Suprapubic skin (tissue), 4 donors: ENCODE data around the gene NADSYN1. TPM values are rescaled to one million over a fixed set of nuclear protein-coding genes. Genes with fewer than 3 reads are reported as not detected.
"Not testable (repeated sequence)": the region's sequence is repeated elsewhere in the genome, so short reads cannot be mapped to it uniquely, and the experiment has no call there.

Source experiments
- DNase-seq, 2 donors: peaks; one replicate each; pipeline ENCODE4 v3.0.0-alpha.2; 2019; ENCODE audit warnings: low spot score in 2 of 2
- H3K27ac ChIP-seq: fragments of 200-600 bp; sonication (generic); one replicate; pipeline ENCODE4 v1.5.1; 2019
- H3K27me3 ChIP-seq: fragments of 200-600 bp; sonication (generic); one replicate; pipeline ENCODE4 v1.5.1; 2019
- H3K36me3 ChIP-seq: fragments of 200-600 bp; sonication (generic); one replicate; pipeline ENCODE4 v1.5.1; 2019
- H3K4me1 ChIP-seq: fragments of 200-600 bp; sonication (generic); one replicate; pipeline ENCODE4 v1.5.1; 2019
- H3K4me3 ChIP-seq: fragments of 200-600 bp; sonication (generic); one replicate; pipeline ENCODE4 v1.5.1; 2019; ENCODE audit warnings: mild to moderate bottlenecking
- H3K9me3 ChIP-seq: fragments of 200-600 bp; sonication (generic); one replicate; pipeline ENCODE4 v1.5.1; 2019
- CTCF ChIP-seq, 2 donors: fragments of 200-600 bp in 1 of 2; fragments of 450-650 bp in 1 of 2; sonication (generic) in 1 of 2; IDR thresholded peaks; one replicate each; pipeline ENCODE4 v1.5.1; 2016 to 2019; ENCODE audit warnings: antibody characterized with exemption in 2 of 2, mild to moderate bottlenecking in 1 of 2, moderate library complexity in 1 of 2
- EP300 ChIP-seq: sonication (generic); formaldehyde crosslinking; IDR thresholded peaks from one replicate; pipeline ENCODE4 v1.6.1; 2017; ENCODE audit warnings: antibody characterized with exemption
- POLR2A ChIP-seq, 2 donors: fragments of 450-650 bp; IDR thresholded peaks; one replicate each; pipeline ENCODE4 v1.6.1; 2017; ENCODE audit warnings: antibody characterized with exemption in 2 of 2, mild to moderate bottlenecking in 2 of 2, moderate library complexity in 2 of 2
- POLR2AphosphoS5 ChIP-seq, 3 donors: sonication (generic); formaldehyde crosslinking; IDR thresholded peaks; one replicate each; pipeline ENCODE4 v1.6.1; 2017; ENCODE audit warnings: antibody characterized with exemption in 3 of 3
- WGBS: methylation state at CpG from one replicate; pipeline ENCODE4 v1.1.5; 2018; 5-methylcytosine and 5-hydroxymethylcytosine counted together
- total RNA-seq, 4 donors: library from RNA; depleted of rRNA; stranded (reverse); fragments of >200 nt; gene quantifications; one replicate each; pipeline ENCODE4 v1.1.0, GENCODE V29; 2016

The NADSYN1 gene
- total RNA-seq, 4 donors from 2014 or later = 51.5 to 120 (median 61.3) TPM

DNA sequence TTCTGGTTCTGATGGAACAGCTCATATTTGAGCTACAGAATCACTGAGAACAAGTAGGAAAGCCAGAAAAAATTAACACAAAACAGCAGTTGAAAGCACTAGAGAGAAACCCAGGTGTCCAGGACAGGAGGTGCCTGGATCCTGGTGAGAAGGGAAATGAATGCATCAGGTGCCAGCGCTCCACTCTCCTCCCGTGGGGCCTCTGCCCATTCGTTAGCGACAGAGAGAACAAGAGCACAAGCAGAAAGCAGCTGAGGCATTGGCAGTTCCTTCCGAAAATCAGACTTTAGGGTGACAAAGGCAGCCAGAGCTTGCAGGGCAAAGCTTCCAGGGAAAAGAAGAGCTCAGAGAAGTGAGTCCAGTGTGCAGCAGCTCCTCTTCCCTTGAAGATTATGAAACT is 54.1 kb downstream of the NADSYN1 start:
- Histone ChIP-seq H3K27me3 (no peaks in the 10 kb centered on the region), H3K36me3 (peaks cover 3% of the 10 kb centered on the region), H3K4me3 (no peak overlapping the region), H3K4me1 (no peaks in the 10 kb centered on the region), H3K27ac (no peak overlapping the region), H3K9me3 (peaks cover 9% of the 10 kb centered on the region)
- 95% methylated on average over 5 of the region's 5 CpGs for WGBS
- no peak for DNase-seq
- no peak for TF ChIP-seq CTCF (IDR thresholded peaks at IDR 0.05)
- TF ChIP-seq POLR2A (IDR thresholded peaks at IDR 0.05) = no peak
- no peak for TF ChIP-seq EP300
- TF ChIP-seq POLR2AphosphoS5 (IDR thresholded peaks at IDR 0.05) = no peak

- H3K36me3 ChIP-seq = no peaks in the 10 kb centered on the region
- no peak overlapping the region for H3K4me3 ChIP-seq
- WGBS = 93% methylated on average over 18 of the region's 55 CpGs
- no peak overlapping the region for H3K27ac ChIP-seq
- H3K27me3 ChIP-seq = no peaks in the 10 kb centered on the region
- H3K9me3 ChIP-seq = no peaks in the 10 kb centered on the region
- TF ChIP-seq EP300 (no peak), POLR2A (IDR thresholded peaks at IDR 0.05) (no peak), POLR2AphosphoS5 (IDR thresholded peaks at IDR 0.05) (no peak)
- DNase-seq = peak; percentile 44 to 69
- H3K4me1 ChIP-seq = no peaks in the 10 kb centered on the region
These were observed 65.8 kb downstream of the NADSYN1 start for GRCh38 chr11:71518506-71519471.

DNA sequence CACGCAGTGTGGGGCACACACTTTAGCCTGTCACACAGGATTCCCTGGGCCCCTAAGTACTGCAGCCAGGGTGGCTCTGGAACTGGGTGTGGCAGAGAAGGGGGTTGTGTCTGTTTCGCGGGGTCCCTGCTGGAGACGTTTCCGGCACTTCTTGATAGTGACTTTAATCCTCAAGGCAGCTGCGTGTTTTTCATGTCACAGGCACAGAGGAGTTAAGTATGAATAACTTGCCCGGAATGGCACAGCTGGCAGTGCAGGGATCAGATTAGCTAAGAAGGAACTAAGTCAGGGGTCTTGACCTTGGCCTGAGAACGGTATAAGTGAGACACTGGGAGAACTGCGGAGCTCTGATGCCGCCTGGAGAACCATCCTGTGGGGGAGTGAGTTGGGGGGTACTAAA is 66.5 kb downstream of the NADSYN1 start:
- peak; percentile 17 to 69 for DNase-seq
- Histone ChIP-seq H3K9me3 (no peaks in the 10 kb centered on the region), H3K4me3 (no peak overlapping the region), H3K27me3 (no peaks in the 10 kb centered on the region), H3K36me3 (no peaks in the 10 kb centered on the region), H3K4me1 (no peaks in the 10 kb centered on the region), H3K27ac (no peak overlapping the region)
- TF ChIP-seq CTCF (IDR thresholded peaks at IDR 0.05) = no peak
- TF ChIP-seq EP300 = no peak
- no peak for TF ChIP-seq POLR2A (IDR thresholded peaks at IDR 0.05)
- TF ChIP-seq POLR2AphosphoS5 (IDR thresholded peaks at IDR 0.05) = no peak
- WGBS = 80% methylated on average over 8 of the region's 10 CpGs

DNA sequence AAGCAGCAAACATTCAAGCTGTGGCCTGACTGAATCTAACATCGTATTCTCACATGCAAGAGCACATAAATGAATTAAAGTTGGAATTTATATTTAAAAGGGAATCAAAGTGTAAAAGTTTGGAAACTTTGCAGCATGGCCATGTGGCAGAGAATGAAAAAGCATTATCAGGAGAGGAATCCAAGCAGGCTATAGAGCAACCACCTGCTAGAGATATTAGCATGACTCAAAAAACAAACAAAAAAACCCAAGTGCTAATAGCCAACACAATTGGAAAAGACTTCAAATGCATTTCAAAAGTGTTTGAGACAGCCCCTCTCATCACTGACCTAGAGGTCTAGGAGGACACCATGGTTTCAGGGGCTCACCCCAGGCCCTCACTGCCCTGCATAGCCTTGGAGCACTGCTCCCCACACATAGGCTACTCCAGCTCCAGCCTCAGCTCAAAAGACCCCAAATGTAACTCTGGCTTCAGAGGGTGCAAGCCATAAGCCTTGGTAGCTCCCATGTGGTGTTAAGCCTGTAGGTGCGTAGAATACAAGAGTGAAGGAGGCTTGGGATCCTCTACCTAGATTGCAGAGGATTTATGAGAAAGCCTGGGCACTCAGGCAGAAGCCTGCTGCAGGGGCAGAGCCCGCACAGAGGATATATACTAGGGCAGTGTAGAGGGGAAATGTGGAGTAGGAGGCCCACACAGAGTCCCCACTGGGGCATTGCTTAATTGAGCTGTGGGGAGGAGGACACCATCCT is 72.4 kb downstream of the NADSYN1 start:
- Histone ChIP-seq H3K4me1 (no peaks in the 10 kb centered on the region), H3K27ac (no peak overlapping the region), H3K4me3 (no peak overlapping the region), H3K27me3 (no peaks in the 10 kb centered on the region), H3K36me3 (no peaks in the 10 kb centered on the region), H3K9me3 (no peaks in the 10 kb centered on the region)
- peak in 1 of 2 donors; percentile 20 for DNase-seq
- 58% methylated on average over 3 of the region's 3 CpGs for WGBS
- no peak for TF ChIP-seq POLR2AphosphoS5 (IDR thresholded peaks at IDR 0.05)

GRCh38 chr11:71525938-71526495 is 73.0 kb downstream of the NADSYN1 start:
- no peak overlapping the region for H3K27ac ChIP-seq
- WGBS = 85% methylated on average over 2 of the region's 2 CpGs
- no peak for TF ChIP-seq POLR2AphosphoS5 (IDR thresholded peaks at IDR 0.05)
- no peak overlapping the region for H3K4me3 ChIP-seq
- peak in 1 of 2 donors; percentile 45 for DNase-seq
- H3K4me1 ChIP-seq = no peaks in the 10 kb centered on the region
- H3K36me3 ChIP-seq = no peaks in the 10 kb centered on the region
- H3K27me3 ChIP-seq = no peaks in the 10 kb centered on the region
- H3K9me3 ChIP-seq = no peaks in the 10 kb centered on the region

DNA sequence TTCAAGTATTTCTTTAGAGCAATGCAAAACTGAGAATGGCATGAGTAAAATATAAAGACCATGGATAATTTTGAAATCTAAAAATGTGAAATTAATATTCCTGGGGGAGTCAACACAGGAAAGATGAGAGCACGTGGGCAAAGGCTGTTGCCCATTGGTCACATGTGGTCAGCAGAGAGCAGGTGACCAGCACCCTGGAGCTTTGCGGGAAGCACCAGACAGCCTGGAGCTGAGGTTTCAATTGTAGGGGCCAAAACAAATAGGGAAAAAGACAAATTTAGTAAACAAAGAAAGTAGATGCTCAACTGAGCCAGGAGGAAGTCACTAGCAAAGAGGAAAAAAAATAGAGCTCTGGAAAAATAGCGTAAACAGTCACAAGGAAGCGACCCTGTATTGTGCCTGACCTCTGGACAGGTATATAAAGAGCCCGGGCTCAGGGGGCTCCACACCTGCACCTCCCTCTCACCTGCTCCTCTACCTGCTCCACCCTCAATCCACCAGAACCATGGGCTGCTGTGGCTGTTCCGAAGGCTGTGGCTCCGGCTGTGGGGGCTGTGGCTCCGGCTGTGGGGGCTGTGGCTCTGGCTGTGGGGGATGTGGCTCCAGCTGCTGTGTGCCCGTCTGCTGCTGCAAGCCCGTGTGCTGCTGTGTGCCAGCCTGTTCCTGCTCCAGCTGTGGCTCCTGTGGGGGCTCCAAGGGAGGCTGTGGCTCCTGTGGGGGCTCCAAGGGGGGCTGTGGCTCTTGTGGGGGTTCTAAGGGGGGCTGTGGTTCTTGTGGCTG is 74.0 kb downstream of the NADSYN1 start, which contains the start of gene KRTAP5-7:
KRTAP5-7 (plus strand) TSS at position 472 of the 780 bp plus-strand sequence; CDS start at position 506, 34 bp downstream.
- not testable (repeated sequence) for H3K27ac ChIP-seq, H3K4me3 ChIP-seq, H3K36me3 ChIP-seq, H3K27me3 ChIP-seq, H3K4me1 ChIP-seq, H3K9me3 ChIP-seq
- peak in 1 of 2 donors; percentile 31 for DNase-seq
- 72% methylated on average over 7 of the region's 10 CpGs for WGBS
